Ovary (tissue), 9 donors: ENCODE data around the gene CHKA. TPM values are rescaled to one million over a fixed set of nuclear protein-coding genes. Genes with fewer than 3 reads are reported as not detected.

Source experiments
- DNase-seq, 5 donors: peaks; one replicate each; pipeline ENCODE4 v3.0.0-alpha.2; 2019 to 2020
- H3K27ac ChIP-seq, 2 donors: fragments of 200-600 bp; one replicate each; pipeline versions ENCODE4 v1.5.1 to v1.8.0; 2019 to 2022
- H3K27me3 ChIP-seq: fragments of 200-600 bp; one replicate; pipeline ENCODE4 v1.8.0; 2022
- H3K36me3 ChIP-seq: fragments of 200-600 bp; sonication (generic); one replicate; pipeline ENCODE4 v1.5.1; 2019
- H3K4me1 ChIP-seq: one replicate; pipeline ENCODE4 v1.8.1; 2013; ENCODE audit warnings: mild to moderate bottlenecking, moderate library complexity; ENCODE audit not compliant: insufficient read depth
- H3K4me3 ChIP-seq: fragments of 200-600 bp; sonication (generic); one replicate; pipeline ENCODE4 v1.5.1; 2017
- H3K9me3 ChIP-seq, 2 donors: fragments of 200-600 bp in 1 of 2; sonication (generic) in 1 of 2; one replicate each; pipeline versions ENCODE4 v1.5.1 to v1.8.1; 2013 to 2019; ENCODE audit warnings: mild to moderate bottlenecking in 1 of 2, moderate library complexity in 1 of 2
- EP300 ChIP-seq: sonication (generic); formaldehyde crosslinking; IDR thresholded peaks from one replicate; pipeline ENCODE4 v1.6.1; 2017; ENCODE audit warnings: antibody characterized with exemption
- POLR2A ChIP-seq: fragments of 450-650 bp; IDR thresholded peaks from one replicate; pipeline ENCODE4 v1.6.1; 2017; ENCODE audit warnings: antibody characterized with exemption, mild to moderate bottlenecking, moderate library complexity
- WGBS, 3 donors: extraction: QIAGEN DNeasy Blood & Tissue Kit in 1 of 3; methylation state at CpG; one replicate each; pipeline versions ENCODE4 v1.1.5 to v1.1.7; 2013 to 2017; 5-methylcytosine and 5-hydroxymethylcytosine counted together
- intact Hi-C, 4 donors: fragments of 100-400 bp; cut with DNase I; formaldehyde crosslinking; loops; one replicate each; pipeline versions ENCODE4 v1.11.0 to v1.15.1; 2022 to 2023
- polyA plus RNA-seq, 2 donors: library from polyadenylated mRNA; stranded (reverse); fragments of 200-250 nt in 1 of 2; fragments of 350-450 nt in 1 of 2; fragmentation: Illumina TruSeq in 1 of 2; extraction: RNeasy Lipid Tissue Mini Kit (QIAGEN cat#74804) in 1 of 2; gene quantifications; one replicate each; pipeline ENCODE4 v1.2.3, GENCODE V29; 2013 to 2014
- total RNA-seq, 7 donors: library from RNA; depleted of rRNA in 2 of 7; stranded (reverse); fragments of >200 nt in 2 of 7; fragmentation: NEBNext Ultra II Directional in 3 of 7; extraction: Animal tissue kit (Norgen Biotek cat#: 25700) in 3 of 7; gene quantifications; one replicate each; pipeline versions ENCODE4 v1.1.0 to v1.2.4, GENCODE V29; 2016 to 2023
- TF ChIP-seq, protein P1 (sequence below), 3 donors: fragments of 450-650 bp in 2 of 3; fragments of 200-600 bp in 1 of 3; IDR thresholded peaks; one replicate each; pipeline versions ENCODE4 v1.5.1 to v1.8.0; 2016 to 2022; ENCODE audit warnings: antibody characterized with exemption in 3 of 3, mild to moderate bottlenecking in 1 of 3
- donor health status: DM: no; HTN: no; CAD: no; lungs with moderate emphysema.
- donor health status: DM: no; HTN: no; CAD: no.
- donor health status: Bipolar disorder and iron deficiency.
- donor health status: DM: yes; HTN: yes; CAD: no.
- donor health status: DM: no; HTN: no; CAD: no.
- donor health status: DM: yes; HTN: yes; CAD: no.

The CHKA gene
- total and polyA plus RNA-seq, 9 donors, result 15.6 to 45.3 (median 30.5) TPM

DNA sequence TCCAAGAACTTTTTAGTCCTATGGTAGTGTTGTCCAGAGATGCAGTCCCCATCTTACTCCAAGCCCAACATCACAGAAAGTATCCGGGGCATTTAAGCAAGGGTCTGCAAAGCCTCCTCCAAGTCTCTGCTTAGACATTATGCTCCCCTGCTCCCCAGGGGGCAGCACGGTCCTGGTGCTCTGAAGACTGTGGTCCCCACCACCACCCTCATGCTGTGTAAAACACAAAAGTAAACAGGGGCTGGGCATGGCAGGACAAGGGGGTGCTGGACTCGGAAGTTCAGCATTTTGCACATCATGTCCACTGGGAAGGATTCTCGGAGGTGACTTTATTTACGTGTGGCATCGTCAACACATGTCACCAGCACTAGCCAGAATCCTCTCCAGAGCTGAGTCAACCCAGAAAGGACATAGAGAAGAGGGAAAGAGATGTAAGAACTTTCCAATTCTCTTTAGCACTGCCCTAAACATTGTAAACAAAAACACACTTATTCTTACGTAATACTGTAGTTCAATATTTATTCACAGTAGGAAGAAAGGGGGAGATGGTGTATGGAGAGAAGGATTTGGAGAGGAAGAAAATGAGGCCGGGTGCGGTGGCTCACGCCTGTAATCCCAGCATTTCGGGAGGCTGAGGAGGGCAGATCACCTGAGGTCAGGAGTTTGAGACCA lies 44.7 kb downstream of the CHKA start:
- no peak for TF ChIP-seq EP300
- TF ChIP-seq, protein P1, sequence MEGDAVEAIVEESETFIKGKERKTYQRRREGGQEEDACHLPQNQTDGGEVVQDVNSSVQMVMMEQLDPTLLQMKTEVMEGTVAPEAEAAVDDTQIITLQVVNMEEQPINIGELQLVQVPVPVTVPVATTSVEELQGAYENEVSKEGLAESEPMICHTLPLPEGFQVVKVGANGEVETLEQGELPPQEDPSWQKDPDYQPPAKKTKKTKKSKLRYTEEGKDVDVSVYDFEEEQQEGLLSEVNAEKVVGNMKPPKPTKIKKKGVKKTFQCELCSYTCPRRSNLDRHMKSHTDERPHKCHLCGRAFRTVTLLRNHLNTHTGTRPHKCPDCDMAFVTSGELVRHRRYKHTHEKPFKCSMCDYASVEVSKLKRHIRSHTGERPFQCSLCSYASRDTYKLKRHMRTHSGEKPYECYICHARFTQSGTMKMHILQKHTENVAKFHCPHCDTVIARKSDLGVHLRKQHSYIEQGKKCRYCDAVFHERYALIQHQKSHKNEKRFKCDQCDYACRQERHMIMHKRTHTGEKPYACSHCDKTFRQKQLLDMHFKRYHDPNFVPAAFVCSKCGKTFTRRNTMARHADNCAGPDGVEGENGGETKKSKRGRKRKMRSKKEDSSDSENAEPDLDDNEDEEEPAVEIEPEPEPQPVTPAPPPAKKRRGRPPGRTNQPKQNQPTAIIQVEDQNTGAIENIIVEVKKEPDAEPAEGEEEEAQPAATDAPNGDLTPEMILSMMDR (IDR thresholded peaks at IDR 0.05), result no peak
- TF ChIP-seq POLR2A, result no peak
- Histone ChIP-seq H3K4me1 (no peaks in the 10 kb centered on the region), H3K27me3 (no peaks in the 10 kb centered on the region), H3K9me3 (no peaks in the 10 kb centered on the region), H3K36me3 (no peaks in the 10 kb centered on the region), H3K27ac (no peak overlapping the region), H3K4me3 (no peak overlapping the region)
- DNase-seq, result no peak
- intact Hi-C loops, result no loop called here
- WGBS, 3 donors, result 88 to 92% (median 89%) methylated on average over 11 of the region's 11 CpGs

DNA sequence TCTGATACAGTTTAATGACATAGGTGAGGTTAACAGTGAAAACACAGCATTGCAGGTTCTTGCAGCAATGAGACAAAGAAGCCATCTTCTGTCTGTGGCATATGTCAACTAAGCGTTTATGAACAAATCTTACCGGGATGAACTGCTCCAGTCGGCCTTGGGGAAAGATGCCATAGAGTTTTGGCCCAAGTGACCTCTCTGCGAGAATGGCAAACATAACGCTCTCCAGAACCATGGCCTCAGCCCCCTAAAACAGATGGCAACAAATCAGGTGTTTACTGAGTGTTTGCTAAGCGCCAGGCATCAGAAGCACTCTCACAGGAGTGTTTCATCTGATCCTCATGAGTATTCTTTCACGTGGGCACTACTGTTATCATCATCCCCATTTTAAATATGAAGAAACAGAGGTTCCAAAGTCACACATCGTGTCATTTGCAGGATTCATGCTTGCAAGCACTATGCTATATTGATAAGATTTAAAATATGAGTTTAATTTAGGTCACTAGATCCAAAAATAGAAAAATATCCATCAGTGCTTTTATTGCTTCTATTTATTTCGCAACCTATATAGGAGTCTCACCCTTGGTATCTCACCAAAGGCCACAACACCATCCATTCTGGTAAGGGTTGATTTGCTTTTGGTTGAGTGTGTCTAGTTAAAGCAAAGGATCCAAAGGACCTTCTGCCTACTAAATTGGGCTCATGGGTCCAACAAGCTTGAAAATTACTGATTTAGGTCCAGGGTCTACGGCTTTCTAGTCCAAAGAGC lies 46.4 kb downstream of the CHKA start:
- intact Hi-C loops, result no loop called here
- Histone ChIP-seq H3K36me3 (no peaks in the 10 kb centered on the region), H3K27me3 (no peaks in the 10 kb centered on the region), H3K4me3 (no peak overlapping the region), H3K4me1 (no peaks in the 10 kb centered on the region), H3K27ac (no peak overlapping the region), H3K9me3 (no peaks in the 10 kb centered on the region)
- 63 to 86% (median 67%) methylated on average over 10 of the region's 10 CpGs for whole genome bisulfite sequencing, 3 donors
- TF ChIP-seq, protein P1 (IDR thresholded peaks at IDR 0.05), result no peak
- no peak for TF ChIP-seq POLR2A
- DNase-seq, result no peak

DNA sequence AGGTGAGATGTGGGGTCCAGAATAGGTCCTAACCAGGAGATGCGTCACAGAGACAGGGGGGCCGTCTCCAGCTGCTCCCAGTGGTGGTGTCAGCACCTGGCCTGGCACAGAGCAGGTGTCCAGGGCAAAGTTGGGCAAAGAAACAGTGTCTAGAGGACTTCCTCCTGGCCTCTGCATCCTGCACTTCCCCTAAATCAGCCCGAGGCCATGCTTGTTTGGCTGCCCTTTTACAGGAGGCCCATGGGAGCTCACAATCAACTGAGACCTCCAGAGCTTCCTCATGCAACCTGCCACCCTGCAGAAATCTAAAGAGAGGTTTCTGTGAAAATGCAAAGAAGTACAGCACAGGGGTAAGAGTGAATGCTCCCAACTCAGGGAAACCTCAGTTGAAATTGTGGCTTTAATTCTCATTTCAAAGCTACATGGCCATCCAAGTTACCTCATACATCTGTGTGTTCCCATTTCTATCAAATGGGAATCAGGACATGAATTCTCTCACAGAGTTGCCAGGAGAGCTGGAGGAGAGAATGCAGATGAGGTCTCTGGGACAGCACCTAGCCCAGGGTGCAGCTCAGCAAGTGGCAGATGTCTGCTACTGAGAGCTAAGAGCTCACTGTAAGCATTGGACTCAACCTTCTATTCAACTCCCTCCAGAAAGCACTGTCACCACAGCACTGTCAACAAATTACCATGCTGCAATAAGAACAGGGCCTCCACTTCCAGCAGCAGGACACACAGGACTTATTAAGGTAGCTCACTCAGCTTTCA lies 49.7 kb downstream of the CHKA start:
- no peak overlapping the region for H3K4me3 ChIP-seq
- H3K4me1 ChIP-seq, result no peaks in the 10 kb centered on the region
- TF ChIP-seq EP300 (no peak), POLR2A (no peak)
- TF ChIP-seq, protein P1 (IDR thresholded peaks at IDR 0.05), result no peak
- intact Hi-C loops, result no loop called here
- H3K27me3 ChIP-seq, result no peaks in the 10 kb centered on the region
- no peak overlapping the region for H3K27ac ChIP-seq
- no peaks in the 10 kb centered on the region for H3K9me3 ChIP-seq
- WGBS, 3 donors, result 81 to 89% (median 87%) methylated on average over 3 of the region's 3 CpGs
- no peaks in the 10 kb centered on the region for H3K36me3 ChIP-seq
- no peak for DNase-seq

DNA sequence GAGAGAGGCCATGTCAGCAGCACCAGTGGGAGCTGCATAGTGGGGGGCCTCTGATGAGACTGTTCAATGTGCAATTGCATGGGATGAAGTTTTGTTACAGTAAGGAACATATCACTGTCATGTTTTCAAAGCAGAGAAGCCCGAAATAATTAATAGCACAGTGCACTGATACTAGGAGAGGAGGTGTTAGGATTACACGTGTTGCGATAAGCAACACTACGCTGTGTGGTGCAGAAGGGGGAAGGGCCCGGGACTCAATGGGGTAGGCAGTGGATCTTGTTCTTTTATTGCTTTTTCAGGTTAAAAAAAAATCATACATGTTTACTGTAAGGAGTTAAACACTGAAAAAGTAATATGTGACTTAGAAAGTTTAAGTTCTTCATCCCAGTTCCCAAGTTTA lies 53.2 kb downstream of the CHKA start:
- Histone ChIP-seq H3K27ac (no peak overlapping the region), H3K4me3 (no peak overlapping the region), H3K9me3 (no peaks in the 10 kb centered on the region), H3K27me3 (no peaks in the 10 kb centered on the region), H3K36me3 (no peaks in the 10 kb centered on the region), H3K4me1 (no peaks in the 10 kb centered on the region)
- intact Hi-C loops, result no loop called here
- 73 to 78% (median 75%) methylated on average over 5 of the region's 5 CpGs for WGBS, 3 donors
- DNase-seq, result no peak
- TF ChIP-seq EP300, result no peak
- TF ChIP-seq POLR2A, result no peak
- TF ChIP-seq, protein P1 (IDR thresholded peaks at IDR 0.05), result no peak
